IMR-90 (cell line): Measurements from ENCODE around the gene IL36B.

Source experiments
- BHLHE40 ChIP-seq: fragments of 150-350 bp; IDR thresholded peaks from 2 replicates; pipeline ENCODE4 v1.6.1; 2016; ENCODE audit warnings: mild to moderate bottlenecking, low read depth, low read length
- CTCF ChIP-seq: conservative IDR thresholded peaks from 2 replicates; pipeline ENCODE4 v1.5.1; 2012; ENCODE audit warnings: mild to moderate bottlenecking, low read depth, low read length, improper control_type of control experiment
- FOS ChIP-seq: fragments of 150-350 bp; IDR thresholded peaks from 2 replicates; pipeline ENCODE4 v1.6.1; 2016; ENCODE audit warnings: low read depth, low read length
- MAFK ChIP-seq: IDR thresholded peaks from 2 replicates; pipeline ENCODE4 v1.6.1; 2012; ENCODE audit warnings: low read depth, low read length, improper control_type of control experiment
- MAZ ChIP-seq: IDR thresholded peaks from 2 replicates; pipeline ENCODE4 v1.6.1; 2012; ENCODE audit warnings: low read depth, mild to moderate bottlenecking, low read length, improper control_type of control experiment, moderate library complexity, borderline replicate concordance
- MXI1 ChIP-seq: IDR thresholded peaks from 2 replicates; pipeline ENCODE4 v1.6.1; 2012; ENCODE audit warnings: low read depth, mild to moderate bottlenecking, low read length, moderate library complexity, borderline replicate concordance
- NFE2L2 ChIP-seq: fragments of 150-350 bp; IDR thresholded peaks from 2 replicates; pipeline ENCODE4 v1.6.1; 2016; ENCODE audit warnings: low read depth, mild to moderate bottlenecking, low read length
- POLR2A ChIP-seq: IDR thresholded peaks from 2 replicates; pipeline ENCODE4 v1.6.1; 2012; ENCODE audit warnings: mild to moderate bottlenecking, low read depth, low read length
- RCOR1 ChIP-seq: IDR thresholded peaks from 2 replicates; pipeline ENCODE4 v1.6.1; 2012; ENCODE audit warnings: mild to moderate bottlenecking, low read length, improper control_type of control experiment; ENCODE audit not compliant: insufficient replicate concordance
- RFX5 ChIP-seq: IDR thresholded peaks from 2 replicates; pipeline ENCODE4 v1.8.0; 2012; ENCODE audit warnings: low read depth, mild to moderate bottlenecking, low read length, moderate library complexity
- SMC3 ChIP-seq: fragments of 150-350 bp; IDR thresholded peaks from 2 replicates; pipeline ENCODE4 v1.6.1; 2016; ENCODE audit warnings: low read depth, mild to moderate bottlenecking, antibody characterized with exemption, low read length, moderate library complexity
- USF2 ChIP-seq: fragments of 150-350 bp; IDR thresholded peaks from 2 replicates; pipeline ENCODE4 v1.6.1; 2017; ENCODE audit warnings: mild to moderate bottlenecking, antibody characterized with exemption, low read length, low read depth
- TF ChIP-seq, protein P1 (sequence below): fragments of 150-350 bp; IDR thresholded peaks from 2 replicates; pipeline ENCODE4 v1.6.1; 2016; ENCODE audit warnings: low read depth, mild to moderate bottlenecking, low read length, moderate library complexity, borderline replicate concordance

DNA sequence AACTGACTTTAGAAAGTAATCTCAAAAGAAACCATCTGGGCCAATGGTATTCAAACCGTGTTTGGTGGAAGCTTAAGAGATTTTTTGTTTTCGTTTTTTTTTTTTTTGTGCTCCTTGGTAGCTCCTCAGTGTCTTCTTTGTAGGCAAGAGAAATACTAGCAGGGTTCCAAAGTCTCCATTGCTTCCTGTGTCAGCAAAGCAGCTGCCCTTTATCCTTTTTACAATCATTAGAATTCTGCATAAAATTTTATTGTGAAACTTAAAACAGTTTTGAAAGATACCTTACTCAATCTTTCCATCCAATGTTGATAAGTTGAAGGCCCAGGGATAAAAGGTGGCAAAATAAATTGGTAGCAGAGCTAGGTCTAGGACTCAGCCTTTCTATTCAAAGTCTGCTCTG lies 15.6 kb upstream of the IL36B start:
- TF ChIP-seq CTCF (no peak), RFX5 (no peak), POLR2A (no peak), MAZ (no peak), BHLHE40 (no peak), SMC3 (no peak), NFE2L2 (no peak), MAFK (no peak), FOS (no peak), USF2 (no peak), MXI1 (no peak), RCOR1 (no peak)
- TF ChIP-seq, protein P1, sequence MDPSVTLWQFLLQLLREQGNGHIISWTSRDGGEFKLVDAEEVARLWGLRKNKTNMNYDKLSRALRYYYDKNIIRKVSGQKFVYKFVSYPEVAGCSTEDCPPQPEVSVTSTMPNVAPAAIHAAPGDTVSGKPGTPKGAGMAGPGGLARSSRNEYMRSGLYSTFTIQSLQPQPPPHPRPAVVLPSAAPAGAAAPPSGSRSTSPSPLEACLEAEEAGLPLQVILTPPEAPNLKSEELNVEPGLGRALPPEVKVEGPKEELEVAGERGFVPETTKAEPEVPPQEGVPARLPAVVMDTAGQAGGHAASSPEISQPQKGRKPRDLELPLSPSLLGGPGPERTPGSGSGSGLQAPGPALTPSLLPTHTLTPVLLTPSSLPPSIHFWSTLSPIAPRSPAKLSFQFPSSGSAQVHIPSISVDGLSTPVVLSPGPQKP = no peak
